GM12878 (cell line): ENCODE measurements around the gene TP53BP1. TPM values are rescaled to one million over a fixed set of nuclear protein-coding genes. Genes with fewer than 3 reads are reported as not detected.

Experiments
- ATAC-seq: fragments of 200-7000 bp; cut with Tn5 transposase; 3 replicates; pipeline ENCODE4 v1.9.1; 2020; ENCODE audit warnings: mild to moderate bottlenecking, moderate library complexity
- BruUV-seq: library from RNA; stranded (reverse); fragments of 400-500 nt; replicated peaks from 2 replicates; lab custom pipeline; 2021; lab: Mats Ljungman, UMichigan
- CTCF ChIA-PET: fragments of 300-600 bp; sonication (Branson Sonifier 250); formaldehyde crosslinking; extraction: SDS; loops from one replicate; lab custom pipeline; 2021; ENCODE audit warnings: inconsistent platforms; lab: Yijun Ruan, JAX
- POLR2A ChIA-PET: fragments of 350-600 bp; formaldehyde crosslinking; extraction: SDS; loops from one replicate; lab custom pipeline; 2021; ENCODE audit warnings: inconsistent platforms; lab: Charles Lee
- RAD21 ChIA-PET: fragments of 300-600 bp; sonication (Branson Sonifier 250); formaldehyde crosslinking; loops from one replicate; lab custom pipeline; 2023; ENCODE audit warnings: antibody characterized with exemption; ENCODE audit not compliant: unreplicated experiment; lab: Charles Lee
- SMC1A ChIA-PET: fragments of 300-600 bp; sonication (Branson Sonifier 250); formaldehyde crosslinking; loops from one replicate; lab custom pipeline; 2023; ENCODE audit not compliant: unreplicated experiment, uncharacterized antibody; lab: Charles Lee
- DNase-seq: peaks from one replicate; pipeline ENCODE4 v3.0.0-alpha.2; 2011; ENCODE audit warnings: low read depth, low spot score
- FAIRE-seq: peaks from 3 replicates; lab custom pipeline; 2011; peaks lifted over from hg19 to GRCh38; lab: Jason Lieb, UNC
- H2AFZ ChIP-seq: 2 replicates; pipeline ENCODE4 v1.6.0; 2011; ENCODE audit warnings: low read depth, low read length, control low read depth; ENCODE audit not compliant: control insufficient read depth
- H3K27ac ChIP-seq: 2 replicates; pipeline ENCODE4 v1.5.1; 2011; ENCODE audit warnings: control low read depth; ENCODE audit not compliant: control insufficient read depth, insufficient read depth
- H3K27me3 ChIP-seq, 2 experiments: replicated peaks in 1 of 2; 2 replicates each; pipeline versions ENCODE4 v1.6.0 to v1.6.1; 2011; ENCODE audit warnings: low read length in 1 of 2; ENCODE audit not compliant: control insufficient read depth in 2 of 2, insufficient read depth in 2 of 2
- H3K36me3 ChIP-seq, 2 experiments: 2 replicates each; pipeline ENCODE4 v1.5.1; 2011; ENCODE audit warnings: low read length in 1 of 2; ENCODE audit not compliant: control insufficient read depth in 2 of 2, insufficient read depth in 2 of 2
- H3K4me1 ChIP-seq: 2 replicates; pipeline ENCODE4 v1.6.1; 2011; ENCODE audit warnings: mild to moderate bottlenecking, low read length, moderate library complexity, mixed read lengths; ENCODE audit not compliant: control insufficient read depth, insufficient read depth
- H3K4me2 ChIP-seq: 2 replicates; pipeline ENCODE4 v1.6.0; 2011; ENCODE audit warnings: control low read depth; ENCODE audit not compliant: control insufficient read depth, insufficient read depth
- H3K4me3 ChIP-seq: fragments of 200-600 bp; sonication (generic); 2 replicates; pipeline ENCODE4 v1.5.1; 2016
- H3K79me2 ChIP-seq: 2 replicates; pipeline ENCODE4 v1.6.0; 2011; ENCODE audit warnings: low read length; ENCODE audit not compliant: control insufficient read depth, insufficient read depth
- H3K9ac ChIP-seq: 2 replicates; pipeline ENCODE4 v1.8.0; 2011; ENCODE audit warnings: low read length, control low read depth, mixed read lengths; ENCODE audit not compliant: control insufficient read depth, insufficient read depth
- H3K9me3 ChIP-seq: replicated peaks from 3 replicates; pipeline ENCODE4 v1.5.1; 2011; ENCODE audit warnings: mild to moderate bottlenecking, low read length; ENCODE audit not compliant: control insufficient read depth, insufficient read depth
- H4K20me1 ChIP-seq: 2 replicates; pipeline ENCODE4 v1.6.0; 2011; ENCODE audit not compliant: control insufficient read depth, insufficient read depth
- CREB1 ChIP-seq: IDR thresholded peaks from 2 replicates; pipeline ENCODE4 v1.6.1; 2012; ENCODE audit warnings: low read depth, mild to moderate bottlenecking, inconsistent platforms
- CTCF ChIP-seq, 3 experiments: IDR thresholded peaks in 2 of 3; conservative IDR thresholded peaks in 1 of 3; 2 replicates each; pipeline ENCODE4 v1.5.1; 2011; ENCODE audit warnings: low read depth in 3 of 3, low read length in 3 of 3, mild to moderate bottlenecking in 3 of 3, control low read depth in 2 of 3, moderate library complexity in 2 of 3, inconsistent platforms in 1 of 3, mixed read lengths in 1 of 3; ENCODE audit not compliant: control insufficient read depth in 2 of 3, insufficient read depth in 1 of 3; ENCODE audit errors: extremely low read depth in 1 of 3
- DPF2 ChIP-seq: fragments of 450-650 bp; IDR thresholded peaks from 2 replicates; pipeline ENCODE4 v1.6.1; 2017; ENCODE audit warnings: mild to moderate bottlenecking
- MEF2B ChIP-seq: fragments of 450-650 bp; IDR thresholded peaks from 2 replicates; pipeline ENCODE4 v1.6.1; 2018; ENCODE audit warnings: mild to moderate bottlenecking, moderate library complexity; ENCODE audit not compliant: partially characterized antibody, poor library complexity, severe bottlenecking
- MXI1 ChIP-seq: fragments of 150-350 bp; IDR thresholded peaks from 2 replicates; pipeline ENCODE4 v1.6.1; 2011; ENCODE audit warnings: low read depth, mild to moderate bottlenecking, inconsistent platforms, low read length, improper control_type of control experiment
- NRF1 ChIP-seq: conservative IDR thresholded peaks from 2 replicates; pipeline ENCODE4 v1.6.1; 2011; ENCODE audit warnings: mild to moderate bottlenecking, low read depth, low read length, improper control_type of control experiment
- PRDM15 ChIP-seq: fragments of 450-650 bp; formaldehyde crosslinking; IDR thresholded peaks from 2 replicates; pipeline ENCODE4 v1.4.0; 2020; ENCODE audit warnings: mild to moderate bottlenecking, moderate library complexity
- RAD21 ChIP-seq: IDR thresholded peaks from 2 replicates; pipeline ENCODE4 v1.6.1; 2011; ENCODE audit warnings: mild to moderate bottlenecking, low read depth, low read length, moderate library complexity; ENCODE audit not compliant: insufficient read depth
- RB1 ChIP-seq: fragments of 450-650 bp; formaldehyde crosslinking; IDR thresholded peaks from 2 replicates; pipeline ENCODE4 v1.6.1; 2017; ENCODE audit warnings: mild to moderate bottlenecking, borderline replicate concordance
- SKIL ChIP-seq: fragments of 450-650 bp; IDR thresholded peaks from 2 replicates; pipeline ENCODE4 v1.6.1; 2017; ENCODE audit warnings: mild to moderate bottlenecking, low read depth, inconsistent platforms; ENCODE audit not compliant: poor library complexity, severe bottlenecking
- SP1 ChIP-seq: IDR thresholded peaks from one replicate; pipeline ENCODE4 v1.6.1; 2011; ENCODE audit warnings: low read depth, low read length
- SREBF2 ChIP-seq: IDR thresholded peaks from 2 replicates; pipeline ENCODE4 v1.6.1; 2012; ENCODE audit warnings: mild to moderate bottlenecking, low read length
- YBX1 ChIP-seq: fragments of 450-650 bp; IDR thresholded peaks from 2 replicates; pipeline ENCODE4 v1.6.1; 2016; ENCODE audit warnings: antibody characterized with exemption
- whole genome bisulfite sequencing: methylation state at CpG from one replicate; pipeline ENCODE4 v1.1.6; 2016; ENCODE audit warnings: low lambda C conversion rate; ENCODE audit not compliant: insufficient replicate concordance, insufficient coverage; ENCODE audit errors: missing lambda C conversion rate; 5-methylcytosine and 5-hydroxymethylcytosine counted together
- in situ Hi-C: fragments of 300-500 bp; cut with MboI; formaldehyde crosslinking; loops from 9 replicates; pipeline ENCODE4 v1.14.3; 2018; ENCODE audit warnings: mixed read lengths
- intact Hi-C: fragments of 100-400 bp; cut with micrococcal nuclease; formaldehyde crosslinking; loops from one replicate; pipeline ENCODE4 v1.14.2; 2022; ENCODE audit not compliant: unreplicated experiment
- polyA plus RNA-seq, 11 experiments: library from polyadenylated mRNA; depleted of rRNA in 4 of 11; unstranded in 6 of 11; stranded (reverse) in 5 of 11; fragments of >200 nt; fragmentation: Nextera tagmentation in 4 of 11; fragmentation: Illumina TruSeq in 1 of 11; extraction: Ambion mirVana in 4 of 11; extraction: Trizol in 1 of 11; gene quantifications; 1 replicate in 1 of 11; 2 replicates in 10 of 11; pipeline versions ENCODE4 v1.2.1 to v1.2.3, GENCODE V29; 2011 to 2016; ENCODE audit warnings: inconsistent platforms in 2 of 11, missing spikeins in 2 of 11, low read depth in 1 of 11
- total RNA-seq, 4 experiments: library from RNA; depleted of rRNA in 3 of 4; stranded (reverse); fragments of >200 nt in 3 of 4; fragmentation: Illumina TruSeq in 1 of 4; extraction: Trizol in 1 of 4; gene quantifications; 2 replicates each; pipeline versions ENCODE4 v1.2.1 to v1.2.3, GENCODE V29; 2013 to 2021

The TP53BP1 gene
- total and polyA plus RNA-seq, 10 of the 15 experiments (the other 5 are each of a cell fraction or from before 2014, with no cell fraction given): 6.2 to 50.2 (median 19.3) TPM

- FAIRE-seq (no peak), DNase-seq (no peak), ATAC-seq (no peak)
- no TSS peak for BruUV-seq
- in situ Hi-C loops (no loop called here), intact Hi-C loops (loop anchor here (5.0 kb wide), 1 partner anchor 69 kb away; no protein-coding TSS in a partner anchor)
- POLR2A ChIA-PET: interaction anchor here (0.6 to 1.9 kb wide), 6 partner anchors 10 to 298 kb away, joined by 3 to 14 read pairs (median 4); partner anchors contain the start of gene TP53BP1
- H3K36me3 ChIP-seq: no peaks in the 10 kb centered on the region
- H2AFZ ChIP-seq: peak overlapping the region; percentile 88
- 8% methylated on average over 39 of the region's 39 CpGs for whole genome bisulfite sequencing
- RAD21 ChIA-PET: interaction anchor here (0.6 to 2.3 kb wide), 8 partner anchors 15 to 238 kb away, joined by 3 to 18 read pairs (median 4); partner anchors contain the start of gene TP53BP1
- H3K27me3 ChIP-seq: peaks cover 2 to 3% of the 10 kb centered on the region in 2 experiments; a peak in 3 of 4 replicates
- H3K4me3 ChIP-seq: peak overlapping the region; percentile 64; the same call in 1 of the 2 replicates
- no peaks in the 10 kb centered on the region for H3K79me2 ChIP-seq
- CTCF ChIA-PET: interaction anchor here (0.7 to 8.3 kb wide), 9 partner anchors 11 to 164 kb away, joined by 3 to 88 read pairs (median 5); partner anchors contain the start of gene TP53BP1
- H3K4me1 ChIP-seq: peaks cover 6% of the 10 kb centered on the region
- H4K20me1 ChIP-seq: no peaks in the 10 kb centered on the region
- no peak overlapping the region for H3K27ac ChIP-seq
- peak overlapping the region; percentile 98 for H3K4me2 ChIP-seq
- SMC1A ChIA-PET: interaction anchor here (0.9 to 2.3 kb wide), 11 partner anchors 10 to 254 kb away, joined by 3 to 7 read pairs (median 4); partner anchors contain the start of genes TP53BP1, TUBGCP4 and ZSCAN29
- no peak overlapping the region for H3K9ac ChIP-seq
- no peaks in the 10 kb centered on the region for H3K9me3 ChIP-seq
- TF ChIP-seq YBX1 (no peak), SREBF2 (no peak), MEF2B (peak; percentile 81), RB1 (no peak), CREB1 (peak; percentile 5), SP1 (peak; percentile 3), NRF1 (no peak), MXI1 (no peak; the same call in 1 of the 2 replicates), DPF2 (0 out of 2 replicates have a peak, but pooled peaks have one; percentile 37), CTCF (IDR thresholded peaks at IDR 0.05 in 2 of 3, conservative IDR thresholded peaks at IDR 0.05 in 1 of 3; ENCODE audit: control insufficient read depth in 2 of 3, extremely low read depth in 1 of 3, insufficient read depth in 1 of 3, low read depth in 3 of 3, low read length in 3 of 3) (peak in 1 of 3 experiments; percentile 13; a peak in 1 of 6 replicates), RAD21 (peak; percentile 8; the same call in 1 of the 2 replicates), PRDM15 (CRISPR knock-in tag) (no peak), SKIL (no peak)
These were observed 18.3 kb upstream of the TP53BP1 start for GRCh38 chr15:43511012-43511885.
